ENCODE results near the gene AGAP9.
"Not testable (repeated sequence)": the region's sequence is repeated elsewhere in the genome, so short reads cannot be mapped to it uniquely, and the experiment has no call there.

The AGAP9 gene

DNA sequence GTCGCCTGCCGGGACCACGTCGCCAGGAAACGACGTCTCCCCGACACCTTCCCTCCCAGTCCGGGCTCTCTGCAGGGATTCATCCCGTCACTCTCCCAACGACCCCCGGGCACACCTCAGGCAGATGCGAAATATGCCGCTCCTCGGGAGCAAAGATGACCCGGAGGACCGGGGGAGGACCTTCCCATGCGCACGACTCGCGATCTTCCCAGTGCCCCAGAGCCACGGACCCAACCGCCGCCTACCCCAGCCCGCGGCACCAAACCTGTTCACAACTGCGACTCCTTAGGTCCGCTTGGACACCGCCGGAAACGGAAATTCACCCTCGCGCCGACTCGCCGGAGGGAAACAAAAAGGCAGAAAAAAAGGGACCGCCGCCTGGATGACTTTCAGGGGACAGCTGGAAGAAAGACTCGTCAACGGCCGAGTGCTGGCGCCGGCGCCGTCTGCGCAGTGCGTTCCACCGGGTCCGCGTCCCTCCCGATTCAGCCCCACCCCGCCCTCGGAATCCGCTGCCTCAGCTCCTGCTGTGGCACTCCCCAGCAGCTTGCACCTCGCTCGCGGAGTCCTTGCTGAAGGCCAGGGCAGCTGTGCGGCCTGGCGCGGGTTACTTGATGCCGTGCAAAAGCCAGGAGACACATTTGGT is 29.9 kb upstream of the AGAP9 start:
- H3K27me3 ChIP-seq (replicated peaks); H3K36me3 ChIP-seq (replicated peaks); in situ Hi-C loops (cut with HindIII; ENCODE audit: low pct_ligation_motif_present, low sequenced_read_pairs): not testable (repeated sequence)
- Histone ChIP-seq H3K4me3 (ENCODE audit: low read depth, low read length) (peak overlapping the region; percentile 77), H3K27ac (peak overlapping the region; percentile 87)
- DNase-seq = peak; percentile 74

DNA sequence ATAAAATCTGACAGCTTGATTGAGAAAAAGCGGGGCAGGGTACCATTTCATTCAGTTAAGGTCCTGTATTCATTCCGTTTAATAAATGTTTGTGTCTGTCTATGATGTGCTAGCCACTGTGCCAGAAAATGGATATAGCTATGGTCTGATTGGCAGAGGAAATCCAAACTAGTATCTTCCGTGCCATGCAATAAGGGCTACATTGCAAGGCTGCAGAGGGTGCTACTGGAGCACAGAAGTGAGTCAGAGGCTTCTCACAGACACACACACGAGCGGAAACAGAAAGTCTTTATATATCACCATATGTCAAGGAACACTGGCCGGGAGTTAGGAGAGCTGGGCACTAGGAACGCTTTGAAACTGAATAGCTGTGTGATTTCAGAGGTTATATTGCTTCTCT is 29.3 kb upstream of the AGAP9 start:
- TF ChIP-seq, protein P1, sequence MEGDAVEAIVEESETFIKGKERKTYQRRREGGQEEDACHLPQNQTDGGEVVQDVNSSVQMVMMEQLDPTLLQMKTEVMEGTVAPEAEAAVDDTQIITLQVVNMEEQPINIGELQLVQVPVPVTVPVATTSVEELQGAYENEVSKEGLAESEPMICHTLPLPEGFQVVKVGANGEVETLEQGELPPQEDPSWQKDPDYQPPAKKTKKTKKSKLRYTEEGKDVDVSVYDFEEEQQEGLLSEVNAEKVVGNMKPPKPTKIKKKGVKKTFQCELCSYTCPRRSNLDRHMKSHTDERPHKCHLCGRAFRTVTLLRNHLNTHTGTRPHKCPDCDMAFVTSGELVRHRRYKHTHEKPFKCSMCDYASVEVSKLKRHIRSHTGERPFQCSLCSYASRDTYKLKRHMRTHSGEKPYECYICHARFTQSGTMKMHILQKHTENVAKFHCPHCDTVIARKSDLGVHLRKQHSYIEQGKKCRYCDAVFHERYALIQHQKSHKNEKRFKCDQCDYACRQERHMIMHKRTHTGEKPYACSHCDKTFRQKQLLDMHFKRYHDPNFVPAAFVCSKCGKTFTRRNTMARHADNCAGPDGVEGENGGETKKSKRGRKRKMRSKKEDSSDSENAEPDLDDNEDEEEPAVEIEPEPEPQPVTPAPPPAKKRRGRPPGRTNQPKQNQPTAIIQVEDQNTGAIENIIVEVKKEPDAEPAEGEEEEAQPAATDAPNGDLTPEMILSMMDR (IDR thresholded peaks at IDR 0.05; ENCODE audit: low read depth, low read length, missing control alignments) = peak; percentile 45
- peak; percentile 85 for DNase-seq
- H3K27me3 ChIP-seq (replicated peaks); in situ Hi-C loops (cut with HindIII; ENCODE audit: low pct_ligation_motif_present, low sequenced_read_pairs); H3K36me3 ChIP-seq (replicated peaks): not testable (repeated sequence)
- H3K4me3 ChIP-seq (ENCODE audit: low read depth, low read length) = peak overlapping the region; percentile 77
- peak overlapping the region; percentile 87 for H3K27ac ChIP-seq

DNA sequence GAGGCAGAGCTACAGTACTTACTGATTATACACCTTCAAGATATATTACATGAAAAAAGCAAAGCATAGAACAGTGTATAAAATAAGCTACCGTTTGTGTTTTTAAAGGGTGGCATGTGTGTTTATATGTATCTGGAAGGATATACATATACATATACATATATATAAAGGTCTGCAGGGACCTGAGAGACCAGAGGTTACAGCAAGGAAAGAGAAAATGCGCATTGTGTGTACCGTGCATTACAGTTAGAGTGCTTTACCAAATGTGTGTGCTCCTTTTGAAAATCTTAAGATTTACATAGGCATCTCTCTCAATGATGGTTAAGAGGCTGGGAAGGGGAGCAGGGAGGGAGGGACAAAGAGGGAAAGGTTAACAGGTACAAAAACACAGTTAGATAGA is 23.8 kb upstream of the AGAP9 start:
- H3K27ac ChIP-seq; H3K4me3 ChIP-seq (ENCODE audit: low read depth, low read length); in situ Hi-C loops (cut with HindIII; ENCODE audit: low pct_ligation_motif_present, low sequenced_read_pairs); H3K36me3 ChIP-seq (replicated peaks); DNase-seq; H3K27me3 ChIP-seq (replicated peaks): not testable (repeated sequence)

DNA sequence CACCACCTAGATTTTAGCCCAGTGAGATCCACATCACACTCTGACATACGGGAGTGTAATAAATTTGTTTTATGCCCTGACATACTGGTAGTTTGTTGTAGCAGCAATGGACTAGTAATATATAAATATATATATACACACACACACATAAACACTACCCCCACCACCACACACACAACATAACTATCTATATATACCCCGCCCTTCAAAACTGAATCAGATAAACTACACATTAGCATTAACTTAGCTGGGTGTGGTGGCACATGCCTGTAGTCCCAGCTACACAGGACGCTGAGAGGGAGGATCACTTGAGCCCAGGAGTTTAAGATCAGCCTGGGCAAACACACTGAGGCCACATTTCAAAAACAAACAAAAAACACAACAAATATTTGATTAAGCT is 13.0 kb upstream of the AGAP9 start:
- H3K27ac ChIP-seq; H3K27me3 ChIP-seq (replicated peaks); H3K36me3 ChIP-seq (replicated peaks); H3K4me3 ChIP-seq (ENCODE audit: low read depth, low read length); DNase-seq; in situ Hi-C loops (cut with HindIII; ENCODE audit: low pct_ligation_motif_present, low sequenced_read_pairs): not testable (repeated sequence)

DNA sequence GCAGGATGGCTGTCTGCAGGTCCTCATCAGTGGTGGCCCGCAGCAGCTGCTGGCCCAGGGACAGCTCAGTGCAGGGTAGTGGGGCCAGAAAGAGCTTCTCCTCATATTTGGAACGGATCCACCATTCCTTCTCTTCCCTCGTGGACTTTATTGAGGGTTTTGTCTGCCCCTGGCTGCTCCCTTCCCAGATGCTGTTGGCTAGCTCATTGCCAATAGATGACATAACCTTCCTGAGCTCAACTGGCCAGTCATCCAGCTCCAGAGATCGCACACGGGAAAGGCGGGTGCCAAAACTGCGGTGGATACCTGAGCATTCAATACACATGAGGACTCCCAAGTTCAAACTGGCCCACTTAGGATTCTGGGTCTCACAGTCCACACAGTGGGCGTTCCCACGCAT is 21.1 kb downstream of the AGAP9 start:
- H3K4me3 ChIP-seq (ENCODE audit: low read depth, low read length); H3K27me3 ChIP-seq (replicated peaks); H3K27ac ChIP-seq; DNase-seq; H3K36me3 ChIP-seq (replicated peaks); in situ Hi-C loops (cut with HindIII; ENCODE audit: low pct_ligation_motif_present, low sequenced_read_pairs): not testable (repeated sequence)

DNA sequence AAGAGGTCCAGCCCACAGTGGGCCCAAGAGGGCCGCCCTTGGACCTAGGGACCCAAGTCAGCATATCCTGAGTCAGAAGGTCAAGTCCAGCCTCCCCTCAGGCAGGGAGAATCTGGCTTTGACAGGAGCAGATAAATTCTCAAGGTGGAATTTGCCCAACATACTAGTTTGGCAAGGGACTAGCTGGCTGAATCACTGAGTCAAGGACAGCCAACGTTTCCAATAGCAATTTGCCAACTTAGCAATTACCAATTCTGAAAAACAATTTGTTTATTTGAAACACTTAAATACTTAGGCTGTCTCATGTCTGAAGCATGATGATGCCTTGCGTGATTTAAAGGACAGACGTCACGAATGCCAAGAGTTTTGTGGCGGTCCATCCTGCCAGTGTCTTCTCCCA is 29.2 kb downstream of the AGAP9 start:
- H3K27ac ChIP-seq; H3K36me3 ChIP-seq (replicated peaks); H3K4me3 ChIP-seq (ENCODE audit: low read depth, low read length); H3K27me3 ChIP-seq (replicated peaks); DNase-seq; in situ Hi-C loops (cut with HindIII; ENCODE audit: low pct_ligation_motif_present, low sequenced_read_pairs): not testable (repeated sequence)

DNA sequence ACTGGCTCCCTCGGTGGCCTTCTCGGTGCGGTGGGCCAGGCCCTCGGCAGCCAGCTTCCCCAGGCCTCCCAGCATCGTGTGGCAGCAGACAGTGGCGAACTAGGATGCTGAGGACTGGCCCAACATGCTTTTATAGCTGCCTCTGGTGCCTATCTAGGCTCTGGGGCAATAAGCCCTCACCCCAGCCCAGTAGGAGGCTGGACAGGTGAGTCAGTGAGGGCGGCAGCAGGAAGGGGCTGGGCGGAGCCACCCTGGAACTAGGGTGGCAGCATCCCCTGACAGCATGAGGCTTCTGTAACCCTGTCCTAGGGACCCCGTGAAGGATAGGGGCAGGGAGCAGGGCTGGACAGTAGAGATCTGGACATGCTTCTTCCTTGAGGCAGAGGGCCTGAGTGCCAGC is 31.8 kb downstream of the AGAP9 start, which contains the start of gene FAM25G:
FAM25G (minus strand) TSS at position 101 of the 400 bp plus-strand sequence; CDS start at position 75, 26 bp downstream.
- H3K36me3 ChIP-seq (replicated peaks); DNase-seq; in situ Hi-C loops (cut with HindIII; ENCODE audit: low pct_ligation_motif_present, low sequenced_read_pairs); H3K27me3 ChIP-seq (replicated peaks); H3K27ac ChIP-seq; H3K4me3 ChIP-seq (ENCODE audit: low read depth, low read length): not testable (repeated sequence)

DNA sequence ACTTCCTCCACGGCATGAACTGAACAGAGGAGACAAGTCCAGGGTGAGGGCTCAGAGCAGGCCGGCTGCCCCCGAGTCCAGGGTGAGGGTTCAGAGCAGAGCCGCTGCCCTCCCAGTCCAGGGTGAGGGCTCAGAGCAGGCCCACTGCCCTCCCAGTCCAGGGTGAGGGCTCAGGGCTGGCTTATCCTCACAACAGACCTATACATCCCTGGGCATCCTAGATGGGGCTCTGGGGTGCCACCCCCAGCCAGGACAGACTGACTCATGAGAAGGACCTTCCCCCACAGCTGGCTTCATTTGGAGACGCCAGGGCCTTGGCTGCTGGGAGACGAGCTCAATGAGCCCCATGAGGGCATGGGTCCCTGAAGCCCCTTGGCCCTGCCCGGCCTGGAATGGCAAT is 33.8 kb downstream of the AGAP9 start:
- H3K36me3 ChIP-seq (replicated peaks); DNase-seq; H3K4me3 ChIP-seq (ENCODE audit: low read depth, low read length); H3K27me3 ChIP-seq (replicated peaks); in situ Hi-C loops (cut with HindIII; ENCODE audit: low pct_ligation_motif_present, low sequenced_read_pairs); H3K27ac ChIP-seq: not testable (repeated sequence)

DNA sequence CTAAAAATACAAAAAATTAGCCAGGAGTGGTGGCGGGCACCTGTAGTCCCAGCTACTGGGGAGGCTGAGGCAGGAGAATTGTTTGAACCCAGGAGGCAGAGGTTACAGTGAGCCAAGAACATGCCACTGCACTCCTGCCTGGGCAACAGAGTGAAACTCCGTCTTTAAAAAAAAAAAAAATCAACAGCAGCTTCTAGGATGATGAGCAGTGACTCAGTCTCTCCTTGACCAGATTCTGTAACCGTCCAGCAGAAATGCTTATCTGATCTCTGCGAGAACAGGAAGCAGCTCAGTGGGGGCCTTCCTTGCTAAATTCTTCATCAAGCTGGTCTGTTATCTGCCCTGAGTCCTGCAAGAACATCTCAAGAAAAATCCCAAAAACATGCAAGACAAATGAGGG is 37.5 kb downstream of the AGAP9 start:
- H3K4me3 ChIP-seq (ENCODE audit: low read depth, low read length); in situ Hi-C loops (cut with HindIII; ENCODE audit: low pct_ligation_motif_present, low sequenced_read_pairs); H3K27me3 ChIP-seq (replicated peaks); H3K36me3 ChIP-seq (replicated peaks): not testable (repeated sequence)
- peak; percentile 83 for DNase-seq
- H3K27ac ChIP-seq = peak overlapping the region; percentile 34

DNA sequence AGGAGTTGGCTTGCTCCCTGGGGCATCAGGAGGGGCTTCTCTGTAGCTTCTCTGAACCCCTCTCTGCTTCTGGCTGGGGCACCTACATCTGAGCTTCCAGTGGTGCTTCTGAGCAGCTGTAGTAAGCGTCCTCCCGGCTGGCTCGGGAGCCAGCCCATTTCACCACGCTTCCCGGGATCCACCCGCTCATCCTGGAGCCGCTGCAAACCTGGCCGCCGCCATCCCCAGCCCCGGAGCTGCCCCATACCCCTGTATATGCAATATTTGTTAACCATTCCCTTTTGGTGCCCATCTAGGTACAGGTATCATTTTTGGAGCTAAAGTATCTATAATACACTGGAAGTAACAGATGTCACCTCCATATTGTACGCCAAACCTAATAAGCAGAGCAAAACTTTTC is 38.7 kb downstream of the AGAP9 start:
- H3K36me3 ChIP-seq (replicated peaks); H3K4me3 ChIP-seq (ENCODE audit: low read depth, low read length); H3K27me3 ChIP-seq (replicated peaks); DNase-seq; H3K27ac ChIP-seq; in situ Hi-C loops (cut with HindIII; ENCODE audit: low pct_ligation_motif_present, low sequenced_read_pairs): not testable (repeated sequence)

DNA sequence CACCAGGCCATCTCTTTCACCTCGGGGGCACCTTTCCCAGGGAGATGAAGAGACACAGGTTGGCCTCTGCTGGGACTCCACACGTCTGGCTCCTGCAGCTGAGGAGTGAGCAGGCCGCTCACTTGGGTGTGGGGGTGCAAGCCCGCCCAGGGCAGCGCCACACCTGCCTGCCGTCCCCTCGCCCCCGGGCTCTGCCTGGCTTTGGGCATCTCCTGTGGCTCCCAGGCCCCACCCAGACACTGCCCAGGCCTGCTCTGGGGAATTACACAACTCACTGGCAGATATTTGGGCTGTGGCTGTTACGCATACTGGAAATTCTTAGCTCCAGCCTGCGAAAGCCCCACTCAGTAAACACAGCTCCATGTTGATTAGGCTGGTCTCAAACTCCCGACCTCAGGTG is 39.5 kb downstream of the AGAP9 start, which contains the start of gene ANXA8:
ANXA8 (minus strand) TSS at position 193 of the 400 bp plus-strand sequence; CDS start at position 11, 182 bp downstream.
- in situ Hi-C loops (cut with HindIII; ENCODE audit: low pct_ligation_motif_present, low sequenced_read_pairs); H3K27ac ChIP-seq; DNase-seq; H3K4me3 ChIP-seq (ENCODE audit: low read depth, low read length); H3K27me3 ChIP-seq (replicated peaks); H3K36me3 ChIP-seq (replicated peaks): not testable (repeated sequence)

DNA sequence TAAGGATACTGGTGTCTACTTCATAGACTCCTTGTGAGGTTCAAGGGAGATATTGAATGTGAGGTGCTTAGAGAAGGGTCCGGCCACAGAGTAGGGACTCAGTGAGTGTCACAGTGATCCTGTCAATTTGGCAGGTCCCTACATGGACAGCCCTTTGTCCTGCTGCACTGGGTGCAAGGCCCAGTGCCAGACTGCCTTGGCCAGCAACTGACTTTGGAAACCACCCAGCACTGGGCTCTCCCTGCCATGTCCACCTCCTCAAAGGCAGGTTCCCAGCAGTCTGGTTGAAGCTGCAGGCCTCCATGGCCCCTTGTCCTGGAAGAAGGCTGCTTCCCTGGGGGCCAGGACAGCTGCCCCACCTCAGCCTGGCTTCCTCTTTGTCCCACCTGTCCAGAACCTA is 41.1 kb downstream of the AGAP9 start:
- H3K27me3 ChIP-seq (replicated peaks); in situ Hi-C loops (cut with HindIII; ENCODE audit: low pct_ligation_motif_present, low sequenced_read_pairs); DNase-seq; H3K36me3 ChIP-seq (replicated peaks); H3K27ac ChIP-seq; H3K4me3 ChIP-seq (ENCODE audit: low read depth, low read length): not testable (repeated sequence)

DNA sequence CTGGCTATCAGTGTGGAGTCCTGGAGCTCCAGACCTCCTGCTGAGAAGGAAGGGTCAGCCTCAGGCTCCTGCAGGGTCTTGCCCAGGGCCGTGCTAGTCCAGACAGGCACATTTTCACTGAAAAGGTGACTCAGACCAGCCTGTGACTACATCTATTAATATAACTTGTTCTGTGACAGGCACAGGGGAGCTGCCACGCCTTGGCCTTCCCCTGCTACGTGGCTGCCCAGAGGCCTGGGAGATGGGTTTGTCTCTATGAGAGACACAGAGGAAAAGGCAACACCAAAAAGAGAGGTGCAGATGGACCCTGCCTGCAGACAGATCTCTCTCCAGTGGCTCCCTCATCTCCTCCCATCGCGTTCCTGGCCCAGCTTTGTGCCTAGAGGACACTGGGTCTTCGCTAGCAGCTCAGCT is 41.7 kb downstream of the AGAP9 start:
- H3K27me3 ChIP-seq (replicated peaks); H3K36me3 ChIP-seq (replicated peaks); H3K27ac ChIP-seq; in situ Hi-C loops (cut with HindIII; ENCODE audit: low pct_ligation_motif_present, low sequenced_read_pairs); H3K4me3 ChIP-seq (ENCODE audit: low read depth, low read length); DNase-seq: not testable (repeated sequence)

DNA sequence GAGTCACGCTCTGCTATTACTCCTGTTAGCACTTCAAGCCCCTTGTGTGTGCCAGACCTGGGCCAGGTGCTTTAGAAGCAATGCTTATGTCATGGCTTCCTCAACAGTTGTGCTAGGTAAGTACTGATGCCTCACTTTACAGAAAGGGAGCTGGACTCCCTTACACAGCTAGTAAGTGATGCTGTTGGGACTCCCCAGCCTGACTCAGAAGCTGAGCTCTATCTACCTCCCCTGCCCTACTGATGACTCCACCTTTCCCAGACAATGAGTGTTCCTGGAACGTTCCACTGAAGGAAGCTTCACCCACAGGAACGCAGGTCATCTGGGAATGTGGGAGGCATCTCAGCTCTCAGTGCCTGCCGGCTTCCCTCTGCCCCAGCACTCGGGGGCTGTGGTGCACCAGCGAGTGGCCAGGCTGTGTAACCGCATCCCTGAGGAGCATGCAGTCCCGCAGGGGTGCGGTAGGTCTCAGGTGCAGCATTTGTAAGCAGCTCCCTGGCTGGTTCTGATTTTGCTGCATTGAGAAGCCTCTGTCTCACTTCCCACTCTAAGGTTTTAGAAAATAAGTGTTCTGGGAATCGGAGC is 42.2 kb downstream of the AGAP9 start:
- in situ Hi-C loops (cut with HindIII; ENCODE audit: low pct_ligation_motif_present, low sequenced_read_pairs) = not testable (repeated sequence)
- DNase-seq = peak; percentile 63

More for the DNA sequence above, 42.2 kb downstream of the AGAP9 start:
- not testable (repeated sequence) for H3K36me3 ChIP-seq (replicated peaks); H3K27ac ChIP-seq; H3K27me3 ChIP-seq (replicated peaks); H3K4me3 ChIP-seq (ENCODE audit: low read depth, low read length)
